Measurements from ENCODE around the gene ATP6V1E1.
"Not testable (repeated sequence)": the region's sequence is repeated elsewhere in the genome, so short reads cannot be mapped to it uniquely, and the experiment has no call there.

The ATP6V1E1 gene

DNA sequence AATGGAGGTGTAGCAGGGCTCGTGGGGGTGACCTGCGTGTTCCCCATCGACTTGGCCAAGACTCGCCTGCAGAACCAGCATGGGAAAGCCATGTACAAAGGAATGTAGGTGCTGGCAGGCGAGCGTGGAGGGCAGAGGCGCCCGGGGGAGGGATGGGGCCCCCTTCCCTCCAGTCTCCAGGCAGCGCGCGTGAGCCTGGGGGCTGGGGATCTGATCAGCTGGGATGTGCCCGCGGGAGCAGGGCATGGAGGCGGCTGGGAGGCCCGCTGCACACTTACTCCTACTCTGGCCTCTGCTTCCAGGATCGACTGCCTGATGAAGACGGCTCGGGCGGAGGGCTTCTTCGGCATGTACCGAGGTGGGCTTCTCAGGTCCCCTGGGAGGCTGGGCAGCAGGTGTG lies 47.5 kb downstream of the ATP6V1E1 start:
- no peak for DNase-seq (ENCODE audit: low spot score)

DNA sequence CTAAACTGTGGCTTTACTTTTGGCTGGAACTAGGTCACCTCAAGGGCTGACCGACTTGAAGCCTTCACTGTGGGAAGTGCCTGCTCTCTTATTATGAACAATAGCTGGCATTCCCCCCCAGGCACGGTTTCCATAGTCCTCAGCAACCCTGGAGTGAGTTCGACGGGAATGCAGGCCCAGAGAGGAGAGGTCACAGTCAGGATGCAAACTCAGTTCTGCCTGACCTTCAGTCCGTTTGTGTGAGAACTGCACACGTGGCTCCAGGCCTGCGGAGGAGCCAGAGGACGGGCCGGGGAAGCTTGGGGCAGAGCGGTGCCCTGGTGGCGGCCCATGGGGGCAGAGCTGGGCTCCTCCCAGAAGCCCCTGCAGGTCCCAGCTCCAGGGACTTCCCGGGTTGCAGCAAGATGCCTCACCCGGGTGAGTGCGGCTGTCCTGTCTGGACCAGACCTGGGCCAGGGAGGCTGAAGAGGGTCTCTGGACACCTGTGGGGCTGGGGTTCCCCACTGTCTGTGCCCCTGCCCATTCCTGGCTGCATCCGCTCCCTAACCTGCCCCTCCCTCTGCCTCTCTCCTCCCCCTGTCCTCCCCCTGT lies 48.0 kb downstream of the ATP6V1E1 start:
- DNase-seq (ENCODE audit: low spot score), result no peak

DNA sequence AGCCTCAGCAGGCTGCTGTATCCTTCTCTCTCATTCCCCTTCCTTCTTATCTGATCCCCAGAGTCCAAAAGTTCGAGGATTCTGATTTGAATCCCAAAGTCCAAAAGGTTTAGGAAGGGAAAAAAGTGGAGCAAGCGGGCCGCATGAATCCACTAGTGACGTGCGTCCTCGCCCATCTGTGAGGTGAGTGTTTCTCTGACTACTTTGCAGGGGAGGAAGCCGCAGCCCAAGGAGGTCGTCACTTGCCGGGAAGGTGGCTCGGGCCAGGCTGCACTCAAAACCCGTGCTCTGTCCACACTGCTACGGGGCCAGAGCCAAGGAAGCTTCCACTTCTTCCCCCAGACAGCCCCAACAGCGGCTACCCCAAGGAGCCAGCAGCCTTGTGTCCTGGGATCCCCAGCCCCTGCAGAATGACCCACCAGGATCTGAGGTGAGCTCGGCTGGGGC lies 49.0 kb downstream of the ATP6V1E1 start:
- no peak for DNase-seq (ENCODE audit: low spot score)

DNA sequence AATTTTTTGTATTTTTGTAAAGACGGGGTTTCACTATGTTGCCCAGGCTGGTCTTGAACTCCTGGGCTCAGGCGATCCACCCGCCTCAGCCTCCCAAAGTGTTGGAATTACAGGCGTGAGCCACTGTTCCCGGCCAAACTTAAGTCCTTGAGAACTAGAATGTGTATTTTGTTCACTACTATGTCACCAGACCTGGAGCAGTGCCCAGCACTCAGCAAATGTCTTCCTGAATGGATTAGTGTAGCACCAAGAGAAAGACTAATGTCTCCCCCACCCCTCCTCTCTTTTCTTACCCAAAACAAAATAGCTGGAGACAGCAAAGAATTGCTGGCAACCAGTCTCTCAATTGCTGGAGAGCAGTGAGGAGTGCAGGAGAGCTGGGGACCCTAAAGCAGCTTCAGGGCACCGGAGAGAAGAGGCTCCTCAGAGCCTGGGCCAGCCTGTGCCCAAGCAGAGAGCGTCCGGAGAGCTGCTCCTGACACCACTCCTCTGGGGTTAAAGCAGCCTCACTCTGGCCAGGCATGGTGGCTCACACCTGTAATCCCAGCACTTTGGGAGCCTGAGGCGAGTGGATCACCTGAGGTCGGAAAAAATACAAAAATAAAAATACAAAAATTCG lies 50.3 kb downstream of the ATP6V1E1 start:
- DNase-seq (ENCODE audit: low spot score), result no peak

DNA sequence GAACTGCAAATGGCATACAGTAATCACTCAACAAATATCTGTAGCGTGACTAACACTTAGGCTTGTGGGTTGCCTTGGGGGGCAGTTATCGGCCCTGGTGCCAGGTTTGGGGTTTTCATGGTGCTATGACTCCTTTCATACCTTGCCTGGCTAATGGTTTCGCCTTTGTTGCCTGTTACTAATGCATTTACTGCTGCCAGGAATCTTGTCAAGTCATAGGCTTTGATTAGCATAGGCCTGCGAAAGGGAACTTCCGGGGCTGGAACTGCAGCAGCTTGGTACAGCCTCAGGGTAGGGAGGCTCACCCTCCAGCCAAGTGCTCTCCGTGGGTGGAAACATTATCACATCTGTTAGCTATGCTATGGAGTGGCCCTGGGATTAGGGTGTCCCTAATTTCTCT lies 52.1 kb downstream of the ATP6V1E1 start:
- no peak for DNase-seq (ENCODE audit: low spot score)

DNA sequence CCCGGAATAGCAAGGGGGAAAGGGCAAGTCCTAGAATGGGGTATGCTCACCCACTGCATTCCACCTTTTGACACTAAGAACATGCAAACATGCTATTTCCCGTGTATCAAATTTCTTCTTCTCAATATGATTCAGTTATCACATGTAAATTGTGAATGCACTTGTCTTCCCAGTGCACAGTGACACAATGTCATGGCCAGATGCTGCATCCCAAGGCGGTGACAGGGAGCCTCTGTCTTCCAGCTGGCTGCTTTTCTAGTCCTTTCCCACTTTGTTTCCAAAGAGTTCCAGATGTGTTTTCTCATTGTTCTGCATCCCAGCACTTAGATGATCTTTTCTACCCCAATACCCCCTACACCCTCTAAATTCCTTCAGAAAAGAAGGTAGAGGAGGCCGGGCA lies 52.9 kb downstream of the ATP6V1E1 start:
- no peak for DNase-seq (ENCODE audit: low spot score)

DNA sequence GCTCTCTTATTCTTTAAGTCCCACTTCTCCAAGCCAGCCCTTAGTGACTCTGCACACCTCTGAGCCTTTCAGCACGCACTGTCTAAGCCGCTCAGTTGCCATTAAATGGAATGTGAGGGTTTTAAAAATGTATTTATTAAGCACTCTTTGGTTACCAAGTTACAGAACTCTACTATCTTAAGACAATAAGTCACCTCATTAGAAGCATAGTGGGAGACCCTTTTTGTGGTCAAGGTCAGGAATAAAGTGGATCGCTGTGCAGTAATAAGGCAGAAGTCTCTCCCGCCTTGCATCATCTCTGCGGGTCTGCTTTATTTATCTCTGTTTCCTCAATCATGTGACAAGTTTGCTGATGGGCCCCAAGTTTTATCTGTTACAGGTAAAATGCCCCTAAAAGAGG lies 53.4 kb downstream of the ATP6V1E1 start:
- no peak for DNase-seq (ENCODE audit: low spot score)

DNA sequence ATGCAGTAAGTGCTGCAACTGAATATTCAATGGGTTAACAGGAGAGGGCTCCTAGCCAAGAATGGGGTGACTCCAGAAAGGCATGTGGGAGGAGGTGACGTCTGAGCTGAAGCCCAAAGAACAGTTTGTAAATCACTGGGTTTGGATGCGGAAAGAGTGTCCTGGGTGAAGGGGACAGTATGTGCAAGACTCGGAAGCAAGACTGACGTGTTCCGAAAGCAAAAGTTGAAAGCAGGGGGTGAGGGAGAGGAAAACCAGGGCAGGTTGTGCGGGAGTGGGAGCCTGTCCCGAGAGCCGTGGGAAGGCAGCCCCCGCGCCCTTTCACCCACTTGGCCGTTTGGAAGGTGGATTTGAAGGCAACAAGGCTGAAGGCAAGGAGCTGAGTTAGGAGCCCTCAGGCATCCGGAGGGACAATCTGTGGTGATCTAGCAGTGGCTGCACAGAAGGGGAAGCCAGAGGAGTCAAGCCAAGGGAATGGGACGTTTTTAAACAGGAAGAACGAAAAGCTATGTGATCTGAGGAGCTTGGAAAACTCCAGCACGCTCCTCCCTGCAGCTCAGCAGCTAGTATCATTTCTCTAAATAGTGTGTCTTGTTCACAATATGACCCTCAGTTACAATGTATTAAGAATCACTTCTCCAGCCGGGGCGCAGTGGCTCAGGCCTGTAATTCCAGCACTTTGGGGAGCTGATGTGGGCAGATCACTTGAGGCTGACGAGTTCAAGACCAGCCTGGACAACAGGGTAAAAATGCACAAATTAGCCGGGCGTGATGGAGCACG lies 57.5 kb downstream of the ATP6V1E1 start:
- DNase-seq (ENCODE audit: low spot score), result peak; percentile 73

DNA sequence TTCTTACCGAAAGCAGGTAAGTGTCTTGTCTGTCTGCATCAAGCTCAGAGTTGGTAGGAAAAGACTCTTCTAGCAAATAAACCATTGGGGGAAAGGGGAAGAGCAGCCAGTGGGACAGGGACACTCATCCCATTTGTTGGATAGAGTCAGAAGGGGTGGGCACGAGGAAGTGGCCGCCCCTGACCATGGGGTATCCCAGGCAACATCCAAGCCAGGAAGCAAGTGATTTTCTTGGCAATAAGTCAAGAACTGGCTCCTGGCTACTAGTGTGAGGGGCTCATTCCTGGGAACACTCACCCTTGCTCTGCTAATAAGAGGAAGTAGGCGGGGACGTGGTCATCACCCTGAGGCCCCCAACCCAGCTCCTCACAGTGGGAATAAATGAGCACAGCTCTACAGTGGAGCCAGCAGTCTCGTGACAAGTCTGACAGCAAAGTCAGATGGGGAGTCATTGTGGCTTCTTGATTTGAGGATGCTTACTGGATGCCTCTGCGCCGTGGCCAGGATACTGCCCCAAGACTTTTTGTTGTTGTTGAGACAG lies 58.5 kb downstream of the ATP6V1E1 start:
- no peak for DNase-seq (ENCODE audit: low spot score)

DNA sequence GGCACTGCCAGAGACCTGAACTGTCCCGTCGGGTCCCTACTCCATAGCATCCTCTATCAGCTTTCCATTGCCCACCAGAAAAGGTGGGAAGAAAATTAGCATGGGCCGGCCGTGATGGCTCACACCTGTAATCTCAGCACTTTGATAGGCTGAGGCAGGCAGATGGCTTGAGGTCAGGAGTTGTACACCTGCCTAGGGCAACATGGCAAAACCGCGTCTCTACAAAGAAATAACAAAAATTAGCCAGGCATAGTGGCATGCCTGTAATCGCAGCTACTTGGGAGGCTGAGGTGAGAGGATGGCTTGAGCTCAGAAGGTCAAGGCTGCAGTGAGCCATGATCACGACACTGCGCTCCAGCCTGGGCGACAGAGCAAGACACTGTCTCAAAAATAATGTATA lies 61.8 kb downstream of the ATP6V1E1 start:
- no peak for DNase-seq (ENCODE audit: low spot score)

DNA sequence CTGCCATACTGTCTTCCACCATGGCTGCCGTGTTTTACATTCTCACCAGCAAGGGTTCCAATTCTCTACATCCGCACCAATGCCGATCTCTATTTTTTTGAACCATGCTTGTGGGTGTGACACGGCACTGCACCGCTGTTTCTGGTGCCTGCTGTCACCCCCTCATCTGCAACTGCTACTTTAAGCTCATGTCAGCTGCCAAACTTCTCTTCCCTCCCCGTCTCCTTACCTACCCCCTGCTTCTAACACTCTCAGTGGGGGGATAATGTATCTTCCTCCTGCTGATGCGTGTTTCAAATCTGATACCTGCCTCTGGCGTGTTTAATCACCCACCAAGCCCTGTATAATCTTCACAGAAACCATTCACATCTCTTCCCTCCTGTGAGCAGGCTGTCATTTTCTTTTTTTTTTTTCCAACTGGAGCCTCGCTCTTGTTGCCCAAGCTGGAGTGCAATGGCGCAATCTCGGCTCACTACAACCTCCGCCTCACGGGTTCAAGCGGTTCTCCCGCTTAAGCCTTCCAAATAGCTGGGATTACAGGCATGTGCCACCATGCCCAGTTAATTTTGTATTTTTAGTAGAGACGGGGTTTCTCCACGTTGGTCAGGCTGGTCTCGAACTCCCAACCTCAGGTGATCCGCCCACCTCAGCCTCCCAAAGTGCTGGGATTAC lies 62.4 kb downstream of the ATP6V1E1 start:
- not testable (repeated sequence) for DNase-seq (ENCODE audit: low spot score)

DNA sequence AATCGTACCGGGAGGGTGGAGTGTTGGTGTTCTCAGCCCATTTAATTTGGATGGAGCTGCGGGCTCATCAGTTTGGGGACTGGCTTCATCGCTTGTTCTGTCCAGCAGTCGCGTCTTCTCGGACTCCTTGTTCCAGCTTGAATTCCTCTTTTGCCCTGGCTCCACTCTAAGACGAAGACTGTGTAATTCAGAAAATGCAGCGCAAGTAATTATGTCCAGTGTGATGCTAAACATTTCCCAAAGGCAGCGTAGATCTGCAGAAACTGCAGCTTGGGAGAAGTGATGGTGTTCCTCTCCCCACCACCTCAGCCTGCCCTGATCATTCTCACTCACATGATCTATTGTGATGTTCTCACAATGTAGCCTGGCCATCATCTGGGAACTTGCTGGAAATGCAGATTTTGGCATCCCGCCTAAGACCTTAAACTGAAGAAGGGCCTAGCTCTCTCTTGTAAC lies 64.6 kb downstream of the ATP6V1E1 start:
- DNase-seq (ENCODE audit: low spot score), result no peak

DNA sequence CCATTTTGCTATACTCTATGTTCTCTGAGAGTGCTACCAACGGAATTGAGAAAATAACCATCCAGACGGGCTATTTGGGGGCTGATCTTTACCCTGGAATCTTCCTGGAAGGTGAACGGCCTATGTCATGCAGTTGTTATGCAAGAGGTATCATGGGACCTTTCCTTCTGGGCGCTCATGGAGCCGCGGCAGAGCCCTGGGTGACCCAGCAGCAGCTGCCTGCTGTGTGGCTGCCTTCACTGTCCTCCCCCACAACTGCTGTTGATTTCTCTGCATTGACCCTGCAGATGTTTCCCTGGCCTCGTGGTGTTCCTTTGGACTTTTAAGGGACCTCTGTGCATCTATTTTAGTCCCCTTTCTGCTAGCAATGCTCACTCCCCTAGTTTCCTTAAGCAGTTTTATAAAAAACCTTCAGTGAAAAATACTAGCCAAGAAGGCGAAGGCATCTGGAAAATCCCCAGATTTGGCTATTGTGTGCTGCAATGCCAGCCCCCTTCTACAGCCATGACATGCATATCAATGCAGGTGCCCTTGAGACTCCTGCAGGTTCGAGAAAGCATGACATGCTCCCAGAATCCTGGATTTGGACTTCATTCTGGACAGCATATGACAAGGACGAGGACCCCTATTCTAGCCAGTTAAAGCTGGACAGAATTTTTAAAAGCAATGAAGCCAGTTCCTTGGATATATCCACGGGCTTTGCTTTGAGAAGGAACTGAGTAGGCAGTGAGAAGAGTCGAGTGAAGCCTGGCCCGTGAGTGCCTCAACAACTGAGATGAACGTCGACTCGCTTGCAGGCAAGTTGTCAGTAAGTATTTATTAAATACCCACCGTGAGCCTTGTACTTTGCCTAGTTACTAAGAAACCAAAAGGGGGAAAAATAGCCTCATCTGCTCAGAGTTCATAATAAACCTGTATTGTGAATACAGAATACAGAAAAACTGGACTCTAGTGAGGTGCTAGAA lies 65.4 kb downstream of the ATP6V1E1 start, which contains the start of gene SLC25A18:
Gene SLC25A18 (plus strand): TSS at position 593 of the 965 bp plus-strand sequence. CDS start 16,447 bp downstream, outside the sequence.
- no peak for DNase-seq (ENCODE audit: low spot score)

DNA sequence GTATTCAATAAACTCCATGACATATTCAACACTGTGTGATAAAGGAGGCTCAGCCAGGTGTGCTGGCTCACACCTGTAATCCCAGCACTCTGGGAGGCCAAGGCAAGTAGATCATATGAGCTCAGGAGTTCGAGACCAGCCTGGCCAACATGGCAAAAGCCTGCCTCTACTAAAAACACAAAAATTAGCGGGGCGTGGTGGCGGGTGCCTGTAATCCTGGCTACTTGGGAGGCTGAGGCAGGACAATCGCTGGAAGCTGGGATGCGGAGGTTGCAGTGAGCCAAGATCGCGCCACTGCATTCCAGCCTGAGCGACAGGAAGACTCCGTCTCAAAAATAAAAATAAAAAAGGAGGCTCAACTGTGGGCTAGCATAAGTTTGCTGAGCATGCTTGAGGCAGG lies 69.4 kb downstream of the ATP6V1E1 start:
- DNase-seq (ENCODE audit: low spot score), result no peak

DNA sequence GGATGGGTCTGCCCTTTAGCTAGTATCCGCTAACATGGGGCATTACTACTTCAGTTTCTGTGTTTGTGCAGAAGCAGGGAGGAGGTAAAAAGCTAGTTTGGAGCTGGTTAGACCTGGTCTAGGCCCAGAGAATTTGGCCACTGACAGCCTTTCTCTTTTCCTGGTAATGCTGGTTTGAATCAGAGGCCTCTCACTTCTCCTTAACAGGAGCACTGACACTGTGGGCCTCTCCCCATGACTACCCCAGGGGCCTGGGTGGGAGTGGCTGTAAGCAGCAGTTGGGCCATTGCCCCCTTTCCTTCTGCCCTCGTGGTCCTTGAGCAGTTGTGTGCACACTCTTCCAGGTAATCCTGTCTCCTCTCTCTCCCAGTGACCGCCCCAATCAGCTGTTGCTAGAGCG lies 73.7 kb downstream of the ATP6V1E1 start:
- DNase-seq (ENCODE audit: low spot score), result no peak

DNA sequence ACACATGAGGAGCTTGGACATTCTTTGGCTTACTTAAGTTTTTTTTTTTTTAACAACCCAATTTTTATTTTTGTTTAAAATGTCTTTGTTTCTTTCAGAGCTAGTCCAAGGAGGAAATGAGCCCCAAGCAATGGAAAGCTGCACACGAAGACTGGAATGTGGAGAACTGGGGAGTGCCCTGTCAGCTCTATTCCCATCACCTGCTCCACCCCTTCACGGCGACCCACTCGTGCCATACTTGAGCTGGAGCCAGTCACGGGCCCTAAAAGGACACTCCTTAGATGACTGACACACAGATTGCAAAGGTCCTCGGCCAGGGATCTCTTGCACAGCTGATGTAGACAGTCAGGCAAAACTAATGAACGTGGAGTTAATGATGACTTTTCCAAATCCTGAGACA lies 75.8 kb downstream of the ATP6V1E1 start:
- DNase-seq (ENCODE audit: low spot score), result no peak

DNA sequence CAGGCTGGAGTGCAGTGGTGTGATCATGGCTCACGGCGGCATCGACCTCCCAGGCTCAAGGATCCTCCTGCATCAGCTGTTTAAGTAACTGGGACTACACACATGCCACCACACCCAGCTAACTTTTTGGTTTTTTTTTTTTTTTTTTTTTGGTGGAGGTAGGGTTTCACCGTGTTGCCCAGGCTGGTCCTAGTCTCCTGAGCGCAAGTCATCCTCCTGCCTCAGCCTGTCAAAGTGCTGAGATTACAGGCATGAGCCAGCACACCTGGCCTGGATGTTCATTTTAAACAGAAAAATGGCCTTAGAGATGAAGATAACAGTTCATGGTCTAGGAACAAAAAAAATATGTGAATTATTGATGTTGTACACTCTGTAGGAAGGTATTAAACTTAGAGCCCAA lies 78.9 kb downstream of the ATP6V1E1 start:
- no peak for DNase-seq (ENCODE audit: low spot score)

DNA sequence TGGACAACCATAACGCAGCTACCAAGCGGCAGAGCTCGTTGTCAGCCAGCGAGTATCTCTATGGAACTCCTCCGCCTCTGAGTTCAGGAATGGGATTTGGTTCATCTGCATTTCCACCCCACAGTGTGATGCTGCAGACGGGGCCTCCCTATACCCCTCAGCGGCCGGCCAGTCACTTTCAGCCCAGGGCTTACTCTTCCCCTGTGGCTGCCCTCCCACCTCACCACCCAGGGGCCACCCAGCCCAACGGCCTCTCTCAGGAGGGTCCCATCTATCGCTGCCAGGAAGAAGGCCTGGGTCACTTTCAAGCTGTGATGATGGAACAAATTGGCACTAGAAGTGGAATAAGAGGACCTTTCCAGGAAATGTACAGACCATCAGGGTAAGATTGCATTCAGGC lies 79.4 kb downstream of the ATP6V1E1 start:
- no peak for DNase-seq (ENCODE audit: low spot score)

DNA sequence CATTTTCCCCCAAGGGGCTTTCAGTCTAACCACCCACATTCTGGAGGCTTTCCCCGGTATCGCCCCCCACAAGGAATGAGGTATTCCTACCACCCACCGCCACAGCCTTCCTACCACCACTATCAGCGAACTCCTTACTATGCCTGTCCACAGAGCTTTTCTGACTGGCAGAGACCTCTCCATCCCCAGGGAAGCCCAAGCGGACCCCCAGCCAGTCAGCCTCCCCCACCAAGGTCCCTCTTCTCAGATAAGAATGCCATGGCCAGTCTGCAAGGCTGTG lies 79.9 kb downstream of the ATP6V1E1 start:
- no peak for DNase-seq (ENCODE audit: low spot score)

DNA sequence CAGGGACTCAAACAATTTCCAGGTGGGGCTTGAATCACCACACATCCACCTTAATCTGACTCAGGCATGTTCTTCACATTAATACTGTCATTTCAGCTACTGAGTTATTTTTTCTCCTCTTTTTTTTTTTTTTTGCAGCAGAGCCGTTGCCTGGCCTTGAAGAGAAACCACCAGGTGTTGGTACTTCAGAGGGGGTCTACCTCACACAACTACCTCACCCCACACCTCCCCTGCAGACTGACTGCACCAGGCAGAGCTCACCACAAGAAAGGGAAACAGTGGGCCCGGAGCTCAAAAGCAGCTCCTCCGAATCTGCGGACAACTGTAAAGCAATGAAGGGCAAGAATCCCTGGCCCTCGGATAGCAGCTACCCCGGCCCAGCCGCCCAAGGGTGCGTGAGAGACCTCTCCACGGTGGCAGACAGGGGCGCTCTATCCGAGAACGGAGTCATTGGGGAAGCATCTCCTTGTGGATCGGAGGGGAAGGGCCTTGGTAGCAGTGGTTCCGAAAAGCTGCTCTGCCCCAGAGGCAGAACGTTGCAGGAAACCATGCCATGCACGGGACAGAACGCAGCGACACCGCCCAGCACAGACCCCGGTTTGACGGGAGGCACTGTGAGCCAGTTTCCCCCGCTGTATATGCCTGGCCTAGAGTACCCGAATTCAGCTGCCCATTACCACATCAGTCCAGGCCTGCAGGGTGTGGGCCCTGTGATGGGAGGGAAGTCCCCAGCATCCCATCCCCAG lies 80.4 kb downstream of the ATP6V1E1 start:
- no peak for DNase-seq (ENCODE audit: low spot score)

DNA sequence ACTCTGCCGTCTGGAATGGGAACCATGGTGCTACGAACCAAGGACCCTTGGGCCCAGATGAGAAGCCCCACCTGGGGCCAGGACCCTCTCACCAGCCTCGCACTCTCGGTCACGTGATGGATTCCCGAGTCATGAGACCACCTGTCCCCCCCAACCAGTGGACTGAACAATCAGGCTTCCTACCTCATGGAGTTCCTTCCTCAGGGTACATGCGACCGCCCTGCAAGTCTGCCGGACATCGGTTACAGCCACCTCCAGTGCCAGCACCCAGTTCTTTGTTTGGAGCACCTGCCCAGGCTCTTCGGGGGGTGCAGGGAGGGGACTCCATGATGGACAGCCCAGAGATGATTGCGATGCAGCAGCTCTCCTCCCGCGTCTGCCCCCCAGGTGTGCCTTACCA lies 86.1 kb downstream of the ATP6V1E1 start:
- no peak for DNase-seq (ENCODE audit: low spot score)
